ENCODE measurements around the gene CATSPER1. TPM values are rescaled to one million over a fixed set of nuclear protein-coding genes. Genes with fewer than 3 reads are reported as not detected.
A peak's percentile ranks its signal among the peaks of the same experiment; 100 is the strongest.

Gene CATSPER1
- total and polyA plus RNA-seq, 2 donors (not counting 3 experiments of a cell fraction or from before 2014, with no cell fraction given), result 0.68 to 1.0 TPM

GRCh38 chr11:66050581-66051231 is 24.4 kb upstream of the CATSPER1 start:
- Histone ChIP-seq H2AFZ (ENCODE audit: low read depth, low read length) (peak overlapping the region; percentile 39), H3K36me3 (ENCODE audit: control insufficient read depth in 2 of 2, extremely low read depth in 1 of 2, insufficient read depth in 2 of 2, low read length in 2 of 2) (peaks cover 4 to 11% of the 10 kb centered on the region in 2 experiments), H3K79me2 (ENCODE audit: control insufficient read depth, insufficient read depth, low read length) (peaks cover 28% of the 10 kb centered on the region), H3K9ac (replicated peaks; ENCODE audit: extremely low read depth, insufficient read depth, low read length) (no peak overlapping the region), H3K4me2 (ENCODE audit: insufficient read depth, low read length) (no peak overlapping the region), H3K4me1 (ENCODE audit: control insufficient read depth, extremely low read depth, insufficient read depth, low read length) (peaks cover 14% of the 10 kb centered on the region), H3K9me1 (replicated peaks; ENCODE audit: control insufficient read depth, extremely low read depth, insufficient read depth, low read length) (no peaks in the 10 kb centered on the region), H3K27ac (ENCODE audit: insufficient read depth, low read depth, low read length) (no peak overlapping the region), H3K27me3 (ENCODE audit: control insufficient read depth in 2 of 2, insufficient read depth in 2 of 2, low read length in 2 of 2) (peaks cover 2 to 3% of the 10 kb centered on the region in 2 experiments), H3K9me3 (replicated peaks; ENCODE audit: control insufficient read depth, insufficient read depth, low read length) (no peaks in the 10 kb centered on the region), H4K20me1 (replicated peaks; ENCODE audit: control insufficient read depth, extremely low read depth, insufficient read depth, low read length) (no peaks in the 10 kb centered on the region), H3K4me3 (replicated peaks in 1 of 3; ENCODE audit: insufficient read depth in 1 of 3, low read depth in 1 of 3, low read length in 3 of 3) (no peak overlapping the region)
- intact Hi-C loops (cut with micrococcal nuclease) (loop anchor here (5.0 kb wide), 1 partner anchor 133 kb away; the partner anchor contains the start of genes C11orf68 and DRAP1), dilution Hi-C loops (cut with MboI; ENCODE audit: extremely low pct_ligation_motif_present, low sequenced_read_pairs) (no loop called here)
- no peak for FAIRE-seq
- ChIA-PET CTCF (interaction anchor here (4.0 kb wide), 1 partner anchor 18 kb away, joined by 16 read pairs; no protein-coding TSS in a partner anchor), POLR2A (interaction anchor here (0.7 to 1.1 kb wide), 2 partner anchors 48 to 68 kb away, joined by 3 to 4 read pairs; partner anchors contain the start of gene BANF1)
- no peak for TF ChIP-seq FOS (IDR thresholded peaks at IDR 0.05; ENCODE audit: borderline replicate concordance, insufficient read depth, low read length)
- no peak for TF ChIP-seq MAX (IDR thresholded peaks at IDR 0.05; ENCODE audit: insufficient read depth, insufficient read length)
- TF ChIP-seq GATA2 (IDR thresholded peaks at IDR 0.05; ENCODE audit: insufficient read depth, insufficient read length, low read depth, low read length), result no peak
- TF ChIP-seq JUN (IDR thresholded peaks at IDR 0.05; ENCODE audit: borderline replicate concordance, insufficient read depth, insufficient read length, low read depth), result no peak
- TF ChIP-seq EZH2 (IDR thresholded peaks at IDR 0.05; ENCODE audit: borderline replicate concordance, low read depth, low read length, severe bottlenecking), result no peak
- no peak for TF ChIP-seq CTCF (IDR thresholded peaks at IDR 0.05; ENCODE audit: extremely low read depth in 1 of 2, insufficient read depth in 1 of 2, low read depth in 1 of 2, low read length in 2 of 2)
- no peak for TF ChIP-seq MYC (IDR thresholded peaks at IDR 0.05; ENCODE audit: low read depth, low read length)
- TF ChIP-seq POLR2A (IDR thresholded peaks at IDR 0.05; ENCODE audit: low read depth, low read length), result no peak
- TF ChIP-seq POLR2AphosphoS5 (IDR thresholded peaks at IDR 0.05; ENCODE audit: insufficient read depth, low read depth, low read length), result no peak
- no peak for DNase-seq (ENCODE audit: low read depth, low spot score)
- no TSS peak for BruUV-seq (replicated peaks)

Data from endothelial cell of umbilical vein (primary cell).